ENCODE data around the gene ADAMTS2.

DNA sequence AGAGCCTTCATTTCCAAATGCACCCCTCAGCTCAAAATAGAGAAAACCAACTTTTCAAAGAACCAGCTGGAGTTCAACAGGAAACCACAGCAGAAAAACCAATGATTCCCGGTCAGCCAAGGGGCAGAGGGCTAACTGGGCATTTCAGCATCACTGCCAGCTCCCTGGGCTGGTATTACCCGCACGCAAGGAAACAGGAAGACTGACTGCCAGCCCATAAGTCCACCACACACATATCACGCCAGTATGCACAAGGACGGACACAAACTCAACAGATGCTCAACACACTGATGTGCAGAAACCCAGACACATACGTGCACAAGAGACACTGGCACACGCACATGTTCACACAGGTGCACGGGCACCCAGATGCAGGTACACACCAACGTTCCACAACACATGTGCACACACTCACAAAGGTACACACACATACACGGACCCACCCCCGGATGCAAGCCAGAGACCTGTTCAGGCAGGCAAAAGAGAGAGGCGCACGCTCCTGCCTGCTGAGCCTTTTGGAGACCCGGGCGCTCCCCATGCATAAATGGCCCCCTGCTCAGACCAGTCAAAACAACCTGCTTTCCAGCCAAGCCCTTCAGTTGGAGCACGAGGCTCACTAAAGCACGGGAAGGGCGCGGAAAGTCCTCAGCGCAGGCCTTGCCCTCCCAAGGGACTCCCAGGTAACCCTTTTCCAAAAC, 2.1 kb downstream of the ADAMTS2 start:
- TF ChIP-seq, protein P1, sequence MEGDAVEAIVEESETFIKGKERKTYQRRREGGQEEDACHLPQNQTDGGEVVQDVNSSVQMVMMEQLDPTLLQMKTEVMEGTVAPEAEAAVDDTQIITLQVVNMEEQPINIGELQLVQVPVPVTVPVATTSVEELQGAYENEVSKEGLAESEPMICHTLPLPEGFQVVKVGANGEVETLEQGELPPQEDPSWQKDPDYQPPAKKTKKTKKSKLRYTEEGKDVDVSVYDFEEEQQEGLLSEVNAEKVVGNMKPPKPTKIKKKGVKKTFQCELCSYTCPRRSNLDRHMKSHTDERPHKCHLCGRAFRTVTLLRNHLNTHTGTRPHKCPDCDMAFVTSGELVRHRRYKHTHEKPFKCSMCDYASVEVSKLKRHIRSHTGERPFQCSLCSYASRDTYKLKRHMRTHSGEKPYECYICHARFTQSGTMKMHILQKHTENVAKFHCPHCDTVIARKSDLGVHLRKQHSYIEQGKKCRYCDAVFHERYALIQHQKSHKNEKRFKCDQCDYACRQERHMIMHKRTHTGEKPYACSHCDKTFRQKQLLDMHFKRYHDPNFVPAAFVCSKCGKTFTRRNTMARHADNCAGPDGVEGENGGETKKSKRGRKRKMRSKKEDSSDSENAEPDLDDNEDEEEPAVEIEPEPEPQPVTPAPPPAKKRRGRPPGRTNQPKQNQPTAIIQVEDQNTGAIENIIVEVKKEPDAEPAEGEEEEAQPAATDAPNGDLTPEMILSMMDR (IDR thresholded peaks at IDR 0.05; ENCODE audit: insufficient read depth, low read depth, low read length), result no peak
- TF ChIP-seq EZH2 (IDR thresholded peaks at IDR 0.05; ENCODE audit: insufficient read depth, low read length), result no peak

Data from astrocyte (in vitro differentiated cells and primary cell).